Panc1 (cell line): ENCODE data around the gene AGRN. TPM values are rescaled to one million over a fixed set of nuclear protein-coding genes. Genes with fewer than 3 reads are reported as not detected.

Experiments
- ATAC-seq: fragments of 200-7000 bp; cut with Tn5 transposase; 2 replicates; pipeline ENCODE4 v1.9.1; 2020; ENCODE audit warnings: mild to moderate bottlenecking, moderate library complexity
- BruUV-seq: library from RNA; stranded (reverse); fragments of 400-500 nt; replicated peaks from 2 replicates; lab custom pipeline; 2021; lab: Mats Ljungman, UMichigan
- CTCF ChIA-PET: fragments of 300-600 bp; sonication (Branson Sonifier 250); formaldehyde crosslinking; loops from one replicate; lab custom pipeline; 2022; ENCODE audit warnings: antibody characterized with exemption; lab: Charles Lee
- POLR2A ChIA-PET: fragments of 300-600 bp; sonication (Branson Sonifier 250); formaldehyde crosslinking; loops from one replicate; lab custom pipeline; 2022; ENCODE audit warnings: antibody characterized with exemption; lab: Charles Lee
- DNase-seq: peaks from one replicate; pipeline ENCODE4 v3.0.0-alpha.2; 2010; ENCODE audit warnings: low read depth, low spot score
- H3K27ac ChIP-seq: 2 replicates; pipeline ENCODE4 v1.5.1; 2011; ENCODE audit warnings: mild to moderate bottlenecking, low read length, inconsistent platforms
- H3K27me3 ChIP-seq: fragments of 200-500 bp; sonication (Bioruptor generic); 2 replicates; pipeline ENCODE4 v1.6.0; 2014; ENCODE audit warnings: low read length, inconsistent platforms; ENCODE audit not compliant: control insufficient read depth, insufficient read depth
- H3K36me3 ChIP-seq: fragments of 200-500 bp; sonication (Bioruptor generic); 2 replicates; pipeline ENCODE4 v1.5.1; 2014; ENCODE audit warnings: inconsistent platforms, mild to moderate bottlenecking, low read length, moderate library complexity; ENCODE audit not compliant: control insufficient read depth, insufficient read depth
- H3K4me1 ChIP-seq: 2 replicates; pipeline ENCODE4 v1.5.1; 2011; ENCODE audit warnings: inconsistent platforms, mild to moderate bottlenecking, low read length, moderate library complexity; ENCODE audit not compliant: control insufficient read depth, insufficient read depth
- H3K4me3 ChIP-seq, 2 experiments: 2 replicates each; pipeline ENCODE4 v1.5.1; 2011 to 2012; ENCODE audit warnings: low read depth in 2 of 2, low read length in 2 of 2, mild to moderate bottlenecking in 2 of 2, inconsistent platforms in 1 of 2, moderate library complexity in 1 of 2
- H3K9me3 ChIP-seq: fragments of 200-500 bp; sonication (Bioruptor generic); 2 replicates; pipeline ENCODE4 v1.5.1; 2014; ENCODE audit warnings: low read depth, mild to moderate bottlenecking, inconsistent platforms, low read length, moderate library complexity; ENCODE audit not compliant: control insufficient read depth, insufficient read depth
- CTCF ChIP-seq: fragments of 450-650 bp; IDR thresholded peaks from 2 replicates; pipeline ENCODE4 v1.5.1; 2017; ENCODE audit warnings: mild to moderate bottlenecking
- POLR2AphosphoS5 ChIP-seq: IDR thresholded peaks from 2 replicates; pipeline ENCODE4 v1.6.1; 2012; ENCODE audit warnings: mild to moderate bottlenecking, low read depth, low read length, moderate library complexity
- REST ChIP-seq, 2 experiments: IDR thresholded peaks; 2 replicates each; pipeline ENCODE4 v1.6.1; 2011 to 2012; ENCODE audit warnings: low read depth in 2 of 2, control low read depth in 1 of 2, low read length in 1 of 2, mild to moderate bottlenecking in 1 of 2, moderate library complexity in 1 of 2; ENCODE audit not compliant: insufficient read depth in 1 of 2
- SIN3A ChIP-seq: IDR thresholded peaks from 2 replicates; pipeline ENCODE4 v1.6.1; 2012; ENCODE audit warnings: low read depth, mild to moderate bottlenecking, low read length, moderate library complexity, borderline replicate concordance; ENCODE audit not compliant: insufficient read depth
- TCF7L2 ChIP-seq: IDR thresholded peaks from 2 replicates; pipeline ENCODE4 v1.6.1; 2011; ENCODE audit warnings: mild to moderate bottlenecking, low read depth, low read length, inconsistent platforms
- in situ Hi-C: cut with HindIII; loops from 2 replicates; pipeline ENCODE4 v1.10.0; 2016; ENCODE audit warnings: low sequenced_read_pairs, low pct_unique_long_range_greater_than_20kb
- intact Hi-C: fragments of 100-400 bp; cut with micrococcal nuclease; formaldehyde crosslinking; loops from one replicate; pipeline ENCODE4 v1.10.0; 2022; ENCODE audit not compliant: unreplicated experiment
- total RNA-seq: library from RNA; stranded (reverse); gene quantifications from one replicate; pipeline ENCODE4 v1.2.1, GENCODE V29; 2021; ENCODE audit not compliant: unreplicated experiment

Gene AGRN
- total RNA-seq, 1 experiment from 2014 or later = 153 TPM

DNA sequence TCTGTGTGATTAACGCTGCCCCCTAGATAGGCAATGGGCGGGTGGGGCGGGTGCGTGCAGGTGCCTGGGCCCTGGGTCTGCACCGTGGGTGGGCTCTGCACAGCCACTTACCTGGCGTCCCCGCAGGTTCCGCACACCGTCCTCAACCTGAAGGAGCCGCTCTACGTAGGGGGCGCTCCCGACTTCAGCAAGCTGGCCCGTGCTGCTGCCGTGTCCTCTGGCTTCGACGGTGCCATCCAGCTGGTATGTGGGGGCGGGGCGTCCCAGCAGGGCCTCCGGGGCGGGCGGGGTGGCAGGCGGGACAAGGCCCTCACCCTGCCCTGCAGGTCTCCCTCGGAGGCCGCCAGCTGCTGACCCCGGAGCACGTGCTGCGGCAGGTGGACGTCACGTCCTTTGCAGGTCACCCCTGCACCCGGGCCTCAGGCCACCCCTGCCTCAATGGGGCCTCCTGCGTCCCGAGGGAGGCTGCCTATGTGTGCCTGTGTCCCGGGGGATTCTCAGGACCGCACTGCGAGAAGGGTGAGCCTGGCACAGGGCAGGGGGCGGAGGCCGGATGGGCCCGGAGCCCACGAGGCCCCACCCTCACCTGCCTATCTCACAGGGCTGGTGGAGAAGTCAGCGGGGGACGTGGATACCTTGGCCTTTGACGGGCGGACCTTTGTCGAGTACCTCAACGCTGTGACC is 31.3 kb downstream of the AGRN start:
- ChIA-PET POLR2A (no interaction called here), CTCF (no interaction called here)
- ATAC-seq (no peak), DNase-seq (no peak)
- no TSS peak for BruUV-seq
- Histone ChIP-seq H3K9me3 (no peaks in the 10 kb centered on the region), H3K4me3 (no peak overlapping the region), H3K4me1 (no peaks in the 10 kb centered on the region), H3K36me3 (no peaks in the 10 kb centered on the region; the same call in 1 of the 2 replicates), H3K27me3 (no peaks in the 10 kb centered on the region), H3K27ac (no peak overlapping the region)
- TF ChIP-seq CTCF = no peak; the same call in 1 of the 2 replicates
- TF ChIP-seq POLR2AphosphoS5 = no peak
- no peak for TF ChIP-seq TCF7L2
- TF ChIP-seq SIN3A = no peak
- TF ChIP-seq REST (IDR thresholded peaks at IDR 0.05; ENCODE audit: insufficient read depth in 1 of 2, low read depth in 2 of 2, low read length in 1 of 2) = no peak
- intact Hi-C loops = no loop called here
- in situ Hi-C loops = no loop called here

DNA sequence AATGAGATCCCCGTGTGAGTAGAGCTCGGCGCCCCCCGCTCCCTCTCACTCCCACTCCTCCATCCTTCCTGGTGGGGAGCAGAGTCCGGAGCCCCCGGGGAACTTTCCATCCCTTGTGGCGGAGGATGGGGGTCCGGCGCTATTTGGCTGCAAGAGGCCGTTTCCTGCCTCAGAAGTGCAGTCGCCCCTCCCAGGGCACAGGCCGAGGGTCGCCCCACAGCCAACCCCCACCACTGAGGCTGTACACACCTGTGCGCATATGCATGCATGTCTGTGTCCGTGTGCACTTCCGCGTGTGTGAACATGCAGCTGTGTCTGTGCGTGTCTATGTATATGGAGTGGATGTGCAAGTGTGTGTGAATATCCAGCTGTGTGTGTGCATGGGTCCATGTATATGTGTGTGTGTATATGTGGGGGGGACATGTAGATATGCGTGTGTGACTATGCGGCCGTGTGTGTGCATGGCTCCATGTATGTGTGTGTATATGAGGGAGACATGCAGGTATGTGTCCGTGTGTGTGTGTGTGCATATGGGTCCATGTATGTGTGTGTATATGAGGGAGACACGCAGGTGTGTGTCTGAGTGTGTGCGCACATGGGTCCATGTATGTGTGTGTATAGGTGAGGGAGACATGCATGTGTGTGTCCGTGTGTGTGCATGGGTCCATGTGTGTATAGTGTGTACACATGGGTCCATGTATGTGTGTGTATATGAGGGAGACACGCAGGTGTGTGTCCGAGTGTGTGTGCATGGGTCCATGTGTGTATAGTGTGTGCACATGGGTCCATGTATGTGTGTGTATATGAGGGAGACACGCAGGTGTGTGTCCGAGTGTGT is 32.3 kb downstream of the AGRN start:
- in situ Hi-C loops = no loop called here
- no peak for TF ChIP-seq TCF7L2
- no peak for TF ChIP-seq POLR2AphosphoS5
- no peak for TF ChIP-seq SIN3A
- TF ChIP-seq CTCF = no peak
- no peak for TF ChIP-seq REST (IDR thresholded peaks at IDR 0.05; ENCODE audit: insufficient read depth in 1 of 2, low read depth in 2 of 2, low read length in 1 of 2)
- intact Hi-C loops = no loop called here
- CTCF ChIA-PET = no interaction called here
- Histone ChIP-seq H3K4me1 (no peaks in the 10 kb centered on the region), H3K36me3 (no peaks in the 10 kb centered on the region; the same call in 1 of the 2 replicates), H3K27ac (no peak overlapping the region), H3K27me3 (no peaks in the 10 kb centered on the region), H3K4me3 (no peak overlapping the region), H3K9me3 (no peaks in the 10 kb centered on the region)
- no TSS peak for BruUV-seq
- DNase-seq (no peak), ATAC-seq (no peak)
- POLR2A ChIA-PET = no interaction called here
